HFFc6 (cell line): ENCODE results near the gene PXT1. TPM values are rescaled to one million over a fixed set of nuclear protein-coding genes. Genes with fewer than 3 reads are reported as not detected.

Experiments used
- DNase-seq: peaks from one replicate; pipeline ENCODE4 v3.0.0-alpha.2; 2018
- H3K27ac Mint-ChIP-seq: 2 replicates; pipeline ENCODE4 v1.8.0; 2020; ENCODE audit warnings: mild to moderate bottlenecking, mixed read lengths
- H3K27me3 Mint-ChIP-seq: 2 replicates; pipeline ENCODE4 v1.8.0; 2021; ENCODE audit warnings: mild to moderate bottlenecking, moderate library complexity, mixed read lengths; ENCODE audit not compliant: insufficient read depth
- H3K36me3 Mint-ChIP-seq: 2 replicates; pipeline ENCODE4 v1.8.0; 2021; ENCODE audit warnings: low read depth, mixed read lengths
- H3K4me1 Mint-ChIP-seq: 2 replicates; pipeline ENCODE4 v1.8.0; 2020; ENCODE audit warnings: low read depth, mixed read lengths
- H3K4me3 Mint-ChIP-seq: 2 replicates; pipeline ENCODE4 v1.8.0; 2020; ENCODE audit warnings: mild to moderate bottlenecking, moderate library complexity, mixed read lengths
- H3K9me3 Mint-ChIP-seq: 2 replicates; pipeline ENCODE4 v1.8.0; 2020; ENCODE audit warnings: mild to moderate bottlenecking, mixed read lengths
- total RNA-seq, 6 experiments: library from RNA; stranded (reverse); fragmentation: NEBNext Ultra II Directional; extraction: Animal tissue kit (Norgen Biotek cat#: 25700); gene quantifications; 2 replicates in 1 of 6; 3 replicates in 5 of 6; pipeline ENCODE4 v1.2.3, GENCODE V29; 2021
- TF ChIP-seq, protein P1 (sequence below): fragments of 200-600 bp; sonication (generic); IDR thresholded peaks from 2 replicates; pipeline ENCODE4 v1.5.0; 2021; ENCODE audit warnings: antibody characterized with exemption, mild to moderate bottlenecking

Gene PXT1
- total RNA-seq, 6 experiments from 2014 or later = 0.09 to 0.12 (median 0.09) TPM; not detected in 3

DNA sequence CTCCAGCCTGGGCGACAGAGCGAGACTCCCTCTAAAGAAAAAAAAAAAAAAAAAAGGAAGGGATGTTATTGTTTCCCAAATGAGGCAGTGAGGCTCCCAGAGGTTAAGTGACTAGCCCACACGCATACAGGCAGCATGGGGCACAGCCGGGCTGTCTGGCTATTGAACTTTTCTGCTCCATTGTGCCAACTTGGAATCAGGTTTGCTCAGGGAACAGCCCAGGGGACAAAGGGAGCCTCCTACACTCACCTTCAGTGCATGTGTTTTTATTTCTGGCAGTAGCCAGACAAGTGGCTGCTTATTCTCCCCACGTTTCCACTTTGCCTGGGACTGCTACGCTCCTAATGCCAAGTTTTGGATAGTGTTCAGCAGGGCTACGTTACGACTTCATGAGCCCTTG lies 65.9 kb downstream of the PXT1 start:
- H3K27ac Mint-ChIP-seq = no peak overlapping the region
- H3K4me3 Mint-ChIP-seq = no peak overlapping the region
- H3K36me3 Mint-ChIP-seq = no peaks in the 10 kb centered on the region; the same call in 1 of the 2 replicates
- H3K27me3 Mint-ChIP-seq = peaks cover 28% of the 10 kb centered on the region
- no peaks in the 10 kb centered on the region for H3K4me1 Mint-ChIP-seq
- H3K9me3 Mint-ChIP-seq = no peaks in the 10 kb centered on the region
- TF ChIP-seq, protein P1, sequence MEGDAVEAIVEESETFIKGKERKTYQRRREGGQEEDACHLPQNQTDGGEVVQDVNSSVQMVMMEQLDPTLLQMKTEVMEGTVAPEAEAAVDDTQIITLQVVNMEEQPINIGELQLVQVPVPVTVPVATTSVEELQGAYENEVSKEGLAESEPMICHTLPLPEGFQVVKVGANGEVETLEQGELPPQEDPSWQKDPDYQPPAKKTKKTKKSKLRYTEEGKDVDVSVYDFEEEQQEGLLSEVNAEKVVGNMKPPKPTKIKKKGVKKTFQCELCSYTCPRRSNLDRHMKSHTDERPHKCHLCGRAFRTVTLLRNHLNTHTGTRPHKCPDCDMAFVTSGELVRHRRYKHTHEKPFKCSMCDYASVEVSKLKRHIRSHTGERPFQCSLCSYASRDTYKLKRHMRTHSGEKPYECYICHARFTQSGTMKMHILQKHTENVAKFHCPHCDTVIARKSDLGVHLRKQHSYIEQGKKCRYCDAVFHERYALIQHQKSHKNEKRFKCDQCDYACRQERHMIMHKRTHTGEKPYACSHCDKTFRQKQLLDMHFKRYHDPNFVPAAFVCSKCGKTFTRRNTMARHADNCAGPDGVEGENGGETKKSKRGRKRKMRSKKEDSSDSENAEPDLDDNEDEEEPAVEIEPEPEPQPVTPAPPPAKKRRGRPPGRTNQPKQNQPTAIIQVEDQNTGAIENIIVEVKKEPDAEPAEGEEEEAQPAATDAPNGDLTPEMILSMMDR = no peak
- no peak for DNase-seq

DNA sequence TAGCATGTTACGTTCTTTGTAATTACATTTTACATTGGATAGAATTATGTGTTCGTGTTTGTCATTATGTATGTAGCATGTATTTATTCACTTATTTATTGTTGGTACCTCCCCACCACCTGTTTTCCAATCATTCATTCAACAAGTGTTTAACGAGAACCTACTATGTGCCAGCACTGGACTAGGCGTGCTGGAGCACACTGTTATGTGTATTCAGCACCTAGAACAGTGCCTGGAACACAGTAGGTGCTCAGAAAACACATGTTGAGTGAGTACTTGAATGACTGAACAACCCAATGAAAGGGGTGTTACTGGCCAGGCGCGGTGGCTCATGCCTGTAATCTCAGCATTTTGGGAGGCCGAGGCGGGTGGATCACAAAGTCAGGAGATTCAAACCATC lies 66.5 kb downstream of the PXT1 start:
- no peak for DNase-seq
- TF ChIP-seq, protein P1 = no peak
- Mint-ChIP-seq H3K4me1 (no peaks in the 10 kb centered on the region), H3K4me3 (no peak overlapping the region), H3K27ac (no peak overlapping the region), H3K27me3 (peaks cover 30% of the 10 kb centered on the region), H3K9me3 (no peaks in the 10 kb centered on the region), H3K36me3 (no peaks in the 10 kb centered on the region; the same call in 1 of the 2 replicates)

DNA sequence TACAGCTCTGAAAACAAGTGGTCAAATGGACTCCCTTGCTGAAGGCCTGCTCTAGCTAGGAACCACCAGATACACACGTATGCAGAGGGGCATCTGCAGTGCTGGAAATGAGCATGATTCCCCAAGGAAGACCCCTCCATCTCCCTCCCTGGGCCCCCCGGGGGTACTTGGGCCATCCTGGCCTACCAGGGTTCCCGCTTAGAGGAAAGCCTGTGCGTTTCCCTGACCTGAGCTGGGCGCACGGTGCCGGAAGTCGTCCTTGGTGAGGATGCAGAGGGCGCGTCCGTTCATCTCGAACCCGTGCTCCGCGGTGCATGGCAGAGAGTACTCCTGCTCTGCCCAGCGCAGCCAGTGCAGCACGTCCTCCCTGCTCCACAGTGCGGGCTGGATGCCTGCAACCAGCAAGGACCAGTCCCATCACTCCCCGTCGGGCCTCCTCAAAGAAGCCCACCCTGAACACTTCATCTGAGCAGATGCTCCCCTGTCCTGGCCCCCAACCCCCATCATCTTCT lies 67.0 kb downstream of the PXT1 start:
- Mint-ChIP-seq H3K9me3 (no peaks in the 10 kb centered on the region), H3K27me3 (peaks cover 27% of the 10 kb centered on the region), H3K4me1 (peaks cover 1% of the 10 kb centered on the region; the same call in 1 of the 2 replicates), H3K27ac (no peak overlapping the region), H3K4me3 (no peak overlapping the region), H3K36me3 (no peaks in the 10 kb centered on the region; the same call in 1 of the 2 replicates)
- TF ChIP-seq, protein P1 = no peak
- DNase-seq = no peak

DNA sequence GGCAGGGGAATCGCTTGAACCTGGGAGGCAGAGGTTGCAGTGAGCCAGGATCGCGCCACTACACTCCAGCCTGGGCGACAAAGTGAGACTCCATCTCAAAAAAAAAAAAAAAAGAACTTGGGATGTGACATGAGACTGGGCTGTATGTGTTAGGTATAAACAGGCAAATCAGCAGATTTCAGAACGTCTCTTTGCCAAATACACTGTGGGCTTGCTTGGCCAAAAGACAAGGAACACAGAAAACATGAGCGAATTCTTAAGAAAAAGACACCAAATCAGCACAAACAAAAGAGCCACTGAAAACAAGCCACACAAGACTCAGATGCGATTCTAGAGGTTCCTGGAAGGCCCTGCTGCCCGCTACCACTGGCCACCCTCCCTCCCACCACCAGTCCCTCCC lies 67.7 kb downstream of the PXT1 start:
- H3K4me1 Mint-ChIP-seq = peaks cover 8% of the 10 kb centered on the region

DNA sequence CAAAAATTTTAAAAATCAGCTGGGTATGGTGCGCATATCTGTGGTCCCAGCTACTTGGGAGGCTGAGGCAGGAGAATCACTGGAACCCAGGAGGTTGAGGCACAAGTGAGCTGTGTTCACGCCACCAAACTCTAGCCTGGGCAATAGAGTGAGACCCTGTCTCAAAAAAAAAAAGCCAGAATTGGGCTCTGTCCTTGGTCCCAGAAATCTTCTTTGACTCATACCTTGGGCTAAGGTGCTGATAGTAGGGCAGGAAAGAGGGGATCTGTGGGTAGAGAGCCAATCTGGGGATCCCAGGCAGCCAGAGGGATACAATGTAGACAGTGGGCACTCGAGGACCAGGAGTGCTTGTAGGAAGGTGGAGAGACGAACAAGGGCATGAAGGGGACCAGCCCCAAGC lies 68.5 kb downstream of the PXT1 start:
- TF ChIP-seq, protein P1 = no peak
- DNase-seq = no peak
- Mint-ChIP-seq H3K36me3 (no peaks in the 10 kb centered on the region; the same call in 1 of the 2 replicates), H3K27me3 (peaks cover 23% of the 10 kb centered on the region), H3K4me3 (no peak overlapping the region), H3K9me3 (no peaks in the 10 kb centered on the region), H3K4me1 (peaks cover 16% of the 10 kb centered on the region), H3K27ac (no peak overlapping the region)

More for the DNA sequence above, 67.7 kb downstream of the PXT1 start:
- no peak overlapping the region for H3K27ac Mint-ChIP-seq
- TF ChIP-seq, protein P1 = no peak
- DNase-seq = no peak
- peaks cover 23% of the 10 kb centered on the region for H3K27me3 Mint-ChIP-seq
- no peaks in the 10 kb centered on the region for H3K9me3 Mint-ChIP-seq
- no peak overlapping the region for H3K4me3 Mint-ChIP-seq
- H3K36me3 Mint-ChIP-seq = no peaks in the 10 kb centered on the region; the same call in 1 of the 2 replicates
